Fibroblast of upper back skin (primary cell): ENCODE measurements around the gene PRDM15.

Source experiments
- DNase-seq: peaks from one replicate; pipeline ENCODE4 v3.0.0-alpha.2; 2013

The PRDM15 gene, protein sequence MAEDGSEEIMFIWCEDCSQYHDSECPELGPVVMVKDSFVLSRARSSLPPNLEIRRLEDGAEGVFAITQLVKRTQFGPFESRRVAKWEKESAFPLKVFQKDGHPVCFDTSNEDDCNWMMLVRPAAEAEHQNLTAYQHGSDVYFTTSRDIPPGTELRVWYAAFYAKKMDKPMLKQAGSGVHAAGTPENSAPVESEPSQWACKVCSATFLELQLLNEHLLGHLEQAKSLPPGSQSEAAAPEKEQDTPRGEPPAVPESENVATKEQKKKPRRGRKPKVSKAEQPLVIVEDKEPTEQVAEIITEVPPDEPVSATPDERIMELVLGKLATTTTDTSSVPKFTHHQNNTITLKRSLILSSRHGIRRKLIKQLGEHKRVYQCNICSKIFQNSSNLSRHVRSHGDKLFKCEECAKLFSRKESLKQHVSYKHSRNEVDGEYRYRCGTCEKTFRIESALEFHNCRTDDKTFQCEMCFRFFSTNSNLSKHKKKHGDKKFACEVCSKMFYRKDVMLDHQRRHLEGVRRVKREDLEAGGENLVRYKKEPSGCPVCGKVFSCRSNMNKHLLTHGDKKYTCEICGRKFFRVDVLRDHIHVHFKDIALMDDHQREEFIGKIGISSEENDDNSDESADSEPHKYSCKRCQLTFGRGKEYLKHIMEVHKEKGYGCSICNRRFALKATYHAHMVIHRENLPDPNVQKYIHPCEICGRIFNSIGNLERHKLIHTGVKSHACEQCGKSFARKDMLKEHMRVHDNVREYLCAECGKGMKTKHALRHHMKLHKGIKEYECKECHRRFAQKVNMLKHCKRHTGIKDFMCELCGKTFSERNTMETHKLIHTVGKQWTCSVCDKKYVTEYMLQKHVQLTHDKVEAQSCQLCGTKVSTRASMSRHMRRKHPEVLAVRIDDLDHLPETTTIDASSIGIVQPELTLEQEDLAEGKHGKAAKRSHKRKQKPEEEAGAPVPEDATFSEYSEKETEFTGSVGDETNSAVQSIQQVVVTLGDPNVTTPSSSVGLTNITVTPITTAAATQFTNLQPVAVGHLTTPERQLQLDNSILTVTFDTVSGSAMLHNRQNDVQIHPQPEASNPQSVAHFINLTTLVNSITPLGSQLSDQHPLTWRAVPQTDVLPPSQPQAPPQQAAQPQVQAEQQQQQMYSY

DNA sequence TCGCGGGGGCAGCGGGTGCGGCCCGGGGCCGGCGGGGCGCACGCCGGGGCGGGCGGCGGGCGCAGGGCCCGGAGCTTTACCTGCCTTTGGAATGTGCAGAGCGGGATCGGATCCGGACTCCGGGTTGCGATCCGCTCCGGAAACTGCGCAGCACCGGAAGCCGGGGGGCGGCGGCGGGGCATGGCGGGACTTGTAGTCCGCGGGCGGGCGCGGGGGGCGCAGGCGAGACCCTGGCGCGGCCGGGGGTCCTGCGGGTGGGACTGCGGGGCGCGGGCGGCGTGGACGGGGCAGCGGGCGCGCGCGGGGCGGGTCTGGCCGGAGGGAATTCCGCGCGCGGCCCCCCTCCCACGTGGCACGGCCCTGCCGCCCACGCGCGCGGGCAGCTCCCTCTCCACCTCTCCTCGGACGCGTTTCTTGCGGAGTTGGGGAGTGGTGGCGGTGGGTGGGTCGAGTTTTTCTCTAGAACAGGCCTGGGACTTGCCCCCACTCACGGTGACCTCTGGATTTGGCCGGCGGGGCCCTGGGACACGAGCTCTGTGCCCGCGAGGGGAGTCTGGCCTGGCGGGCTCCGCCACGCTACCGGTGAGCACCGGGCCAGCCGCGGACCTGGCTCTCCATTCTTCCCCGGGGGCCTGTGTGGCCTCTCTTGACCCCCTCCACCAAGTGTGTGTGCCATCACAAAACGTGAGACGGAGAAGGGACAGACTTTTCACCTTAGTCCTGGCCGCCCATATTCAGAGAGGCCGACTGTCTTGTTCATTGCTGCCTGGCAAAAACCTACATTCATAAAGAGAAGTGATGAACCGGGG, at the start of gene PRDM15:
TSS of gene PRDM15 (minus strand) at position 155 of the 809 bp plus-strand sequence. CDS start 18,981 bp downstream, outside the sequence.
- peak; percentile 83 for DNase-seq

DNA sequence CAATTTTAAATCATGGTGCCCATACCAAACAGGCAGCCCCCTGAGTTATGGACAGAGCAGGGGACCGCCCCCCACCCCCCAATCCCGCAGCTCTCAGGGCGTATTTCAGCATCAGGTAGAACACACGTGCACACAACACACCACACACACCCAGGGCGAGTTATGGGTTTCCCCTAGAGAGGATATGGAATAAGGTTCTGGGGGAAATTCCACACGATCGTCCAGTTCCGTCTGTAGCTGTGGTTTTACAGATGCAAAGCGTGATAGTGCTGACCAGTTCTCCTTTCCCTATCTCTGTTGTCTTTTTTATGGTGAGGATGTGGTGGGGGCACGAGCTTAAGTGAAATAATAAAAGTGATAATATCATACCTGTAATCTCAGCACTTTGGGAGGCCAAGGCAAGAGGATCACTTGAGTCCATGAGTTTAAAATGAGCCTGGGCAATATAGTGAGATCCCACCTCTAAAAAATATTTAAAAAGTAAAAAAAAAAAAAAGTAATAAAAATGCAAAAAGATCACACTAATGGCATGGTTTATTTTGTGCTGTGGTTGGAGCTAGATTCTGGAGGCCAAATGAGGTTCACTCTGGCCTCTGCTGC, 49.6 kb upstream of the PRDM15 start:
- no peak for DNase-seq

- DNase-seq = no peak
These were observed 48.7 kb upstream of the PRDM15 start for GRCh38 chr21:41927727-41928409.

DNA sequence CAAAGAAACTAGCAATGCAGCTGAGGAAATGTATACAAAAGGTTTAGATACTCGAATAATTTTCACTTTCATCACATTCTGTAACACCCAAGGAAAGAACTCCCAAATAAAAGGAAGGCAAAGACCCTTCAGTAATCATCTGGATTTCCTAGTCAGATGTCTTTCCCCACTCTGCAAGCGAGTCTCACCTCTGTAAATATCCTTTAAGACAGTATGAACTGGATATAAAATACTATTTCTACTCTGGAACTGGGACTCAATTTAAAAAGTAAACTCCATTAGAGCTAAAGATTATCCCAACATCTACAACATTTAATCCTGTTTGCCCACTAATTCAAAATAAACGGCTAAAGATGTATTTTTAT, 47.6 kb upstream of the PRDM15 start:
- no peak for DNase-seq

GRCh38 chr21:41926117-41926806, 47.1 kb upstream of the PRDM15 start:
- peak; percentile 42 for DNase-seq

DNA sequence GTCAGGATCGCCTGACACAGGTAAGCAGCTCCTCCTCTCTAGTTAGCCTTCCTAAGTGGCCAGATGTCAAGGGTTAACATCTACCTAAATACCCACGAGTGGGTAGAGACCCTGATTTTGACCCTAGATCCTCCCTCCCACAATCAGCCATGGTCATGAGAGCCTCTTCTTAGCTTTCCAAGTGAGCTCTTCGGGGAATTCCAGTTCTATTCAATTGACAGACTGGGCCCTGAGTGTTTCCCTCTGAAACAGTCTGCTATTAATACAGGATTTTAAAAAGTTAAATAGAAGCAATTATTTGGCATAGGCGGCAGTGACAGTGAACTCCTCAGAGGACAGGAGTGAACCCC, 46.6 kb upstream of the PRDM15 start:
- DNase-seq = no peak

DNA sequence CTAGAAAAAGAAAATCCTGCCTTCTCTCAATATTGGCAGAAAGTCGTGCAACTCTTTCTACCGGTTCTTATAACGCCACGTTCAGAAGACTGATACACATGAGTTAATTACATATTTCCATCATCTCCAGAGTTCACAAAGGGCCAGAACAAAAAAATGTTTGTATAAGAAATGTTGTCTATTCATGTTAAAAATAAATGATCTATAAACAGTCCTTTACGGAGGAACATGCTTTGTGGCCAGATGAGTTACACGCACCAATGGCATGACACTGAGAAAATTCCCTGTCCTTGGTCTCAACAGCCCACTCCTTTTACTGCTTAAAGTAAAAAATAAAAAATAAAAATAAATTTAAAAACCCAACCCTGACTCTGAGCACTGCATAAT, 45.2 kb upstream of the PRDM15 start:
- no peak for DNase-seq

- peak; percentile 59 for DNase-seq
These were observed 44.7 kb upstream of the PRDM15 start for GRCh38 chr21:41923631-41924367.

DNA sequence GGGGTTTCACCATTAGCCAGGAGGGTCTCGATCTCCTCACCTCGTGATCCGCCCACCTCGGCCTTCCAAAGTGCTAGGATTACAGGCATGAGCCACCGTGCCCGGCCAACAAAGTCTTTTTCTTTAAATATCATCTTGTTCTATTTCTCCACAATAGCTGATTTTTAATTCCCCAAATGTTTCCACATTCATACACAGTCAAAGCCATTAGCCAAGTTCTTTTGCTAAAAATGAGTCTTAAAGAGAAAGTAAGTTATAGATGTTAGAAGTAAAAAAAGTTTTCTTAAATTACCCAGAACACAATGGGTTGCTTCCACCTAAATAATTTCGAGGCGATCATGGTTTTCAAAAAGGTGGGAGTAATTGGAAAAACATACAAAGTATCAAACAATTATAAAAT, 44.0 kb upstream of the PRDM15 start:
- no peak for DNase-seq

- DNase-seq = no peak
These were observed 41.9 kb upstream of the PRDM15 start for GRCh38 chr21:41921021-41921420.

GRCh38 chr21:41920476-41920875, 41.3 kb upstream of the PRDM15 start:
- DNase-seq = no peak

- no peak for DNase-seq
These were observed 40.7 kb upstream of the PRDM15 start for GRCh38 chr21:41919666-41920398.

DNA sequence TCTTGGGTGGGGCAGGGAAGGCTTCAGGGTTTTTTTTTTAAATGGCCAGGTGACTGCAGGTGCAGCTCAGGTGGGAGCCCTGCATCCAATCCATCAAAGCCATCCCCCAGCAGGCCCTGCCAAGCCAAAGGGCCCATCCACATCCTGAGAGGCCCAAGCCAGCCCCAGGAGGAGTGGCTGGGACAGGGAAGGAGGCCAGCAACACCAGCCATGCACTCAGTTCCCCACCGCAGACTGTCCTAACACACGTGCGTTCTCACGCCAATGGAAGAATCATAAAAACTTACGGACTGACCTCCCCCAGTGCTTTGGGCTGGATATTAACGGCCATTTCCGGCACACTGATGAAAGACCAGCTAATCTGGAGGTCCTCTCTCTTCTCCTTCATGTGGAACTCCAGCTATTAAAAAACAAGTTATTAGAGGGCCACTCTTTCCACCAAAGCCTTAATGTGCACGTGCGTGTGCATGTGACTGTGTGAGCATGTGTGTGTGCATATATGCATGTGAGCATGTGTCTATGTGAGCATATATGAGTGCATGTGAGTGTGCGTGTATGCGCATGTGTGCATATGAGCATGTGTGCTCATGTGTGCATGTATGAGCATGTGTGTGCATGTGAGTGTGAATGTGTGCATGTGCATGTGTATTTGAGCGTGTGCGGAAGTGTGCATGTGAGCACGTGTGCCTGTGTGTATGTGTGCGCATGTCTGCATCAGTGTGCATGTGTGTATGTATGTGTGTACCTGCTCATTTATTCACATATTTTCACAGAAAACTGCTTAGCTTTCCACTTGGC, 39.6 kb upstream of the PRDM15 start:
- no peak for DNase-seq

GRCh38 chr21:41917531-41917930, 38.4 kb upstream of the PRDM15 start:
- no peak for DNase-seq

DNA sequence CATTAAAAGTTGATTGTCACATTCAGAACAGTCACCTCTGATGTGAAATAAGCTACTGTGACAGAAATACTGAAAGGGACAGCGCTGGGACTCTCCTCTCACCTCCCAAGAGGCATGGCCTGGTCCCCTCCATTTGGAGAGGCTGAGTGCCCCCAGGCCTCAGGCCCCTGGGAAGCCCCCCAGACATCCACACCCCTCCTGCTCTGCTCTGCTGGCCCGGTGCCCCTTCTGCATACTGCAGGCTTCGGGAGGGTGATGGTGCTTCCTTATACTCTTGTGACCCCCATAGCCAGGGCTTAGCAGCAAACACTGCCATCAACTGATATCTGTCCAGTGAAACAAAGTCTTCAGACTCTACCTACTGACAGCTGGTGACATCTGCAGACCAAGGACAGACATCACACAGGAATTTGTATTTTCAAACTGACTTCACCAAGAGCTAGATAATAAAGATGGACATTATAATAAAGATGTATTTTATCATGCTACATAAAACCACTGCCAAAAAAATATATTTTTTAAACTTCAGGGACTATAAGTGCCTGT, 37.8 kb upstream of the PRDM15 start:
- no peak for DNase-seq

DNA sequence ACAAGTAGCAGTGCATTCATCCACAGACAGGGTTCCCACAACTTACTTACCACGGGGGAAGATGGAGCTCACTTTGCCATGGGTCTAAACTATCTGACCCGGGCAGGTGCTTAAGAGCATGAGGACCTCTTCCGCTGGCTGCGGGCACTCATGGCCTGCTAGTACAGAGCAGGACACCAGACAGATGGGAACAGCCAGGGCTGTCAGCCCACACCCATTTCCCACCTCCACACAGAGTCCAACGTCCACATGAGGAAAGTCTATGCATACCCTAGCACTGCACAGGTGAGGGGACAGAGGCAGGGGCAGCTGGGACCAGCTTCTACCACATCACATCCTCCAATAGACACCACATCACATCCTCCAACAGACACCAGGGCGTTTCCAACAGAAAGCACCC, 35.8 kb upstream of the PRDM15 start:
- no peak for DNase-seq

- DNase-seq = no peak
These were observed 35.2 kb upstream of the PRDM15 start for GRCh38 chr21:41914358-41914757.

DNA sequence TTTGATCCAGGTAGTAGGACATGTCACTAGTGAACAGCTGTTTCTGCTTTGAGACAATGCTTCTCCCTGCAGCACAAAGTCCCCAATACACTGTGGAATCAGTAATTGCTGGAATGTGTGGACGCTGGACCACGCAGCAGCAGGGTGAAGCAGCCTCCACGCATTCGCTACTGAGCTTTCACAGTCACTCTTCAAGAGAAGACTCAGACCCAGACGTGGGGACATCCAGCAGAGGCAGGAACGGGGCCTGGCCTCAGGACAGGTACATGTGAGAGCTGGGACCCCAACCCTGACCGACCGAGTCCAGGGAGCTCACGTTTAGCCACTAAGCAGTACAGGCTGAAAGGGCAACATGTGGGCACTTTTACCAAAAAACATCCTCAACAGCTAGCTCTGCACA, 34.1 kb upstream of the PRDM15 start:
- DNase-seq = no peak
